ENCODE data around the gene MEOX1. TPM values are rescaled to one million over a fixed set of nuclear protein-coding genes. Genes with fewer than 3 reads are reported as not detected.

MEOX1 gene
- total RNA-seq, 2 donors from 2014 or later, result 0.11 to 1.2 TPM

DNA sequence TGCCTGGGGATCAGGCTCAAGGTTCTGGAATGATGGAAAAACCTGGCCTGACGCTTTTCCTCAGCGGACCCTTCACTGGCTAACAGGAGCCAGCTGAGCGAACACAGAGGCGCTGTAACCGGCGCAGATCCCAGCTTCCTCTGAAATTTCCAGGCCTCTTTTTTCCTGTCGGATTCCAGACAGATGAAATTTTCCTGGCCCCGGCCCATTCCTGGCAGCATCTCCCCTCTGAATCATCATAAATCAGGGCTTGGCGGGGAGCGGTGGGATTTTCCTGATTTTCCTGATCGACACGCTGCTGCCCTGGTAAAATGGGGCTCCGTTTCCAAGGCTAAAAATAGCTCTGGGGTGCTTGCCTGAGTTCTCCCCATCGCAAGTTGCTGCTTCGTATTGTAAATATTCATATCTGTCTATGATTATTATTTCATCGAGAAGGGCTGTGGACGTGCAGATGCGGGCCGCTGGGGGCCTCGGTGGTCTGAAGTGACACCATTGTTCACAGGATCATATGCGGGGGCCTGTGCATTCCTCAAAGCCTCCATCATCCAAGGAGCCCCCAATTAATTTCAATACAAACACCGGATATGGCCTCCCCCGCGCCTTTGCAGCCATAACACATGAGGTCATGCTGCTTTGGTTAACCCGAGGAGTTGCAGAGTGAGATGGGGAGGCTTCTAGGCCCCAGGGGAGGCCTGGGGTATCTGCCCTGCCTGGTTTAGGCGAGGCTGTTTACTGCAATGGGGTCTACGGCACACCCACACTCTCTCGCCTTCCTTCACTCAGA is 69.8 kb downstream of the MEOX1 start:
- DNase-seq (ENCODE audit: low spot score in 2 of 2), result no peak
- Mint-ChIP-seq H3K9me3 (no peaks in the 10 kb centered on the region), H3K27ac (no peak overlapping the region), H3K36me3 (no peaks in the 10 kb centered on the region)
- ATAC-seq, result no peak

- DNase-seq (ENCODE audit: low spot score in 2 of 2) (no peak), ATAC-seq (no peak)
- Mint-ChIP-seq H3K27ac (peak overlapping the region in 1 of 2 donors; percentile 48), H3K36me3 (no peaks in the 10 kb centered on the region), H3K9me3 (no peaks in the 10 kb centered on the region)
Measured at GRCh38 chr17:43591001-43591400, 70.7 kb downstream of the MEOX1 start.

Other genes with a start within 250 kb of the MEOX1 start
- 10 to 100 TPM; 42.6 to 71.0 TPM for gene DHX8, start 177.9 kb downstream of the MEOX1 start, total RNA-seq
- gene ETV4, start 115.6 kb downstream of the MEOX1 start, total RNA-seq, result 1 to 10 TPM in 1 of 2 donors, under 1 TPM in 1; 0.32 to 2.2 TPM
- gene SOST, start 96.9 kb upstream of the MEOX1 start, total RNA-seq, result not detected
- 10 to 100 TPM; 15.2 to 24.8 TPM for gene DUSP3, start 117.1 kb upstream of the MEOX1 start, total RNA-seq
- not detected for gene CFAP97D1, start 118.5 kb upstream of the MEOX1 start, total RNA-seq
- under 1 TPM in 1 of 2 donors, not detected in 1; 0.99 TPM for gene MPP3, start 171.2 kb upstream of the MEOX1 start, total RNA-seq
- gene CD300LG, start 185.3 kb upstream of the MEOX1 start, total RNA-seq, result not detected
- 1 to 10 TPM; 4.6 to 6.0 TPM for gene MPP2, start 245.6 kb upstream of the MEOX1 start, total RNA-seq